Natural killer cell (primary cell): Measurements from ENCODE around the gene PALLD. TPM values are rescaled to one million over a fixed set of nuclear protein-coding genes. Genes with fewer than 3 reads are reported as not detected.

Source experiments
- ATAC-seq, 3 donors: fragments of 150-1000 bp in 2 of 3; fragments of 200-7000 bp in 1 of 3; cut with Tn5 transposase; 1 replicate in 1 of 3; 2 replicates in 2 of 3; pipeline ENCODE4 v1.10.0; 2021; ENCODE audit warnings: mild to moderate bottlenecking in 2 of 3, moderate library complexity in 2 of 3
- DNase-seq, 2 donors: peaks; one replicate each; pipeline versions ENCODE4 v3.0.0 to v3.0.0-alpha.2; 2013 to 2021; ENCODE audit warnings: mixed read lengths in 1 of 2
- H3K27ac ChIP-seq: one replicate; pipeline ENCODE4 v1.5.1; 2013; ENCODE audit warnings: mild to moderate bottlenecking, low read length
- H3K27me3 ChIP-seq: one replicate; pipeline ENCODE4 v1.6.1; 2013; ENCODE audit warnings: low read length; ENCODE audit not compliant: control insufficient read depth, insufficient read depth
- H3K36me3 ChIP-seq: one replicate; pipeline ENCODE4 v1.6.1; 2013; ENCODE audit warnings: low read length; ENCODE audit not compliant: control insufficient read depth, insufficient read depth
- H3K4me1 ChIP-seq: one replicate; pipeline ENCODE4 v1.6.1; 2013; ENCODE audit warnings: low read length; ENCODE audit not compliant: control insufficient read depth, insufficient read depth
- H3K4me3 ChIP-seq: one replicate; pipeline ENCODE4 v1.5.1; 2013; ENCODE audit warnings: low read length
- H3K9me3 ChIP-seq: one replicate; pipeline ENCODE4 v1.6.1; 2013; ENCODE audit warnings: low read length; ENCODE audit not compliant: control insufficient read depth, insufficient read depth
- H3K27ac Mint-ChIP-seq, 2 donors: one replicate each; pipeline ENCODE4 v1.8.0; 2022; ENCODE audit warnings: mild to moderate bottlenecking in 2 of 2, mixed read lengths in 2 of 2, moderate library complexity in 1 of 2
- H3K27me3 Mint-ChIP-seq, 2 donors: one replicate each; pipeline ENCODE4 v1.8.0; 2022; ENCODE audit warnings: low read depth in 2 of 2, mixed read lengths in 2 of 2
- H3K36me3 Mint-ChIP-seq: one replicate; pipeline ENCODE4 v1.8.0; 2022; ENCODE audit warnings: mixed read lengths
- H3K4me1 Mint-ChIP-seq, 2 donors: one replicate each; pipeline ENCODE4 v1.8.0; 2022; ENCODE audit warnings: mixed read lengths in 2 of 2
- H3K4me3 Mint-ChIP-seq: one replicate; pipeline ENCODE4 v1.8.0; 2022; ENCODE audit warnings: mild to moderate bottlenecking, moderate library complexity, mixed read lengths
- H3K9me3 Mint-ChIP-seq, 2 donors: one replicate each; pipeline ENCODE4 v1.8.0; 2022; ENCODE audit warnings: mixed read lengths in 2 of 2
- WGBS: methylation state at CpG from one replicate; pipeline ENCODE4 v1.1.7; 2013; ENCODE audit warnings: missing lambda C conversion rate; ENCODE audit not compliant: insufficient coverage; 5-methylcytosine and 5-hydroxymethylcytosine counted together
- intact Hi-C: fragments of 100-400 bp; cut with micrococcal nuclease; formaldehyde crosslinking; loops from one replicate; pipeline ENCODE4 v1.14.2; 2022
- total RNA-seq, 4 donors: library from RNA; stranded (reverse); fragments of 120-200 nt in 1 of 4; gene quantifications; one replicate each; pipeline versions ENCODE4 v1.2.3 to v1.2.4, GENCODE V29; 2013 to 2022
- TF ChIP-seq, protein P1 (sequence below): fragments of 200-600 bp; IDR thresholded peaks from one replicate; pipeline ENCODE4 v1.8.0; 2022; ENCODE audit warnings: antibody characterized with exemption

Gene PALLD
- total RNA-seq, 3 donors from 2014 or later (not counting 1 experiment from before 2014, with no cell fraction given): 15.1 to 25.4 (median 22.8) TPM

DNA sequence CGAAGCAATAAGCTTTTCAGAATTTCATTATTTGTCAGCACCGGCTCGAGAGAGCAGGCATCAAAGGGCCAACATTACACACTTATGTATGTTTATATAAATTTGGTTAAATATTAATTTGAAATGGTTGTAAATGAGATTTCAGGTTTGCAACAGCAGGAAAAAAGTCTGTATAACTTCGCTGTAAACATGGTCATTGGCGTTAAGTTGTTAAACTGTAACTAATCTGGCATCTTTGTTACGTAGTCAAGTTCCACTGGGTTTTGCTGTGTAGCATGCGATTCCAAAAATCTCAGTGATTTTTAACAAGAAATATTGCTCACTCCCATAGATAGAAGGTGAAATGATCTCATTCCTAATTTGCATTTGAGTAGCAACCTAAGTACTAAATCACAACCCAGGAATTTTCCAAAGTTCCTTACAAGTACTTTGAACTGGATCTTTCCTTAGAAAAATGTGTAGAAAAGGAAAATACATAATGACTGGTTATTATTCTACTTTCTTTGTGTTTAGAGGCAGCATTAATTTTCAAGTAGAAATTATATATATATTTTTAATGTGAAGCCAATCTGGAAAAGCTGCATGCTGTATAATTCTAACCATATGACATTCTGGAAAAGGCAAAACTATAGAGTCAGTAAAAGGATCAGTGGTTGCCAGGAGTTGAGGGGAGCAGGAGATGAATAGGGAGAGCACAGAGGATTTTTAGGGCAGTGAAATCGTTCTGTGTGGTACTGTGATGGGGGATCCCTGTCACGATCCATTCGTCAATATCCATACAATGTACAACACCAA, 291.1 kb downstream of the PALLD start:
- Mint-ChIP-seq H3K9me3 (no peaks in the 10 kb centered on the region), H3K27me3 (peaks cover 8 to 13% of the 10 kb centered on the region in 2 donors), H3K27ac (no peak overlapping the region), H3K4me1 (no peaks in the 10 kb centered on the region), H3K4me3 (no peak overlapping the region), H3K36me3 (no peaks in the 10 kb centered on the region)
- H3K27ac ChIP-seq: no peak overlapping the region
- H3K36me3 ChIP-seq: no peaks in the 10 kb centered on the region
- DNase-seq (no peak), ATAC-seq (no peak)
- H3K4me3 ChIP-seq: no peak overlapping the region
- no peaks in the 10 kb centered on the region for H3K27me3 ChIP-seq
- H3K4me1 ChIP-seq: no peaks in the 10 kb centered on the region
- 86% methylated on average over 5 of the region's 10 CpGs for WGBS
- TF ChIP-seq, protein P1, sequence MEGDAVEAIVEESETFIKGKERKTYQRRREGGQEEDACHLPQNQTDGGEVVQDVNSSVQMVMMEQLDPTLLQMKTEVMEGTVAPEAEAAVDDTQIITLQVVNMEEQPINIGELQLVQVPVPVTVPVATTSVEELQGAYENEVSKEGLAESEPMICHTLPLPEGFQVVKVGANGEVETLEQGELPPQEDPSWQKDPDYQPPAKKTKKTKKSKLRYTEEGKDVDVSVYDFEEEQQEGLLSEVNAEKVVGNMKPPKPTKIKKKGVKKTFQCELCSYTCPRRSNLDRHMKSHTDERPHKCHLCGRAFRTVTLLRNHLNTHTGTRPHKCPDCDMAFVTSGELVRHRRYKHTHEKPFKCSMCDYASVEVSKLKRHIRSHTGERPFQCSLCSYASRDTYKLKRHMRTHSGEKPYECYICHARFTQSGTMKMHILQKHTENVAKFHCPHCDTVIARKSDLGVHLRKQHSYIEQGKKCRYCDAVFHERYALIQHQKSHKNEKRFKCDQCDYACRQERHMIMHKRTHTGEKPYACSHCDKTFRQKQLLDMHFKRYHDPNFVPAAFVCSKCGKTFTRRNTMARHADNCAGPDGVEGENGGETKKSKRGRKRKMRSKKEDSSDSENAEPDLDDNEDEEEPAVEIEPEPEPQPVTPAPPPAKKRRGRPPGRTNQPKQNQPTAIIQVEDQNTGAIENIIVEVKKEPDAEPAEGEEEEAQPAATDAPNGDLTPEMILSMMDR: no peak
- intact Hi-C loops: no loop called here
- no peaks in the 10 kb centered on the region for H3K9me3 ChIP-seq

DNA sequence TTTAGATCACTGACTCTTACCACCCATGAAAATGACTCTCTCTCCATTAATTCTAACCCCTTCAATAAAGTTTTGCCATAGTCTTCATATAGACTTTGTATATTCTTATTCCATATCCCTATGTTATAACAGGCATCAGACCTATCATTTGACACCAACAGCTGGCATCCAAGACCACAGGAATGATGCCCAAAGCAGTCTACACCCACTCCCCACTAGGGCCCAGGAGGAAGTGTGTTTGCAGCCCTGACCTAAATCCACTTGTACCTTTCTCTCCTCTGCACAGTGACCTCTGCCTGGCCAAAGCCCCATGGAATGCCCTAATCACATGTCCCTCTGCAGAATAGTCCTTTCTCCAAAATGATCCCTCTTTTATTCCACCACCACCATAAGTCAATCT, 294.0 kb downstream of the PALLD start:
- peaks cover 0 to 4% of the 10 kb centered on the region in 2 donors for H3K27me3 Mint-ChIP-seq
- Histone ChIP-seq H3K27ac (no peak overlapping the region), H3K4me3 (no peak overlapping the region), H3K36me3 (no peaks in the 10 kb centered on the region), H3K27me3 (no peaks in the 10 kb centered on the region), H3K9me3 (no peaks in the 10 kb centered on the region), H3K4me1 (no peaks in the 10 kb centered on the region)
- intact Hi-C loops: no loop called here
- H3K9me3 Mint-ChIP-seq: no peaks in the 10 kb centered on the region
- H3K36me3 Mint-ChIP-seq: no peaks in the 10 kb centered on the region
- no peaks in the 10 kb centered on the region for H3K4me1 Mint-ChIP-seq
- no peak overlapping the region for H3K27ac Mint-ChIP-seq
- TF ChIP-seq, protein P1: no peak
- H3K4me3 Mint-ChIP-seq: no peak overlapping the region
- ATAC-seq: no peak
- no peak for DNase-seq

DNA sequence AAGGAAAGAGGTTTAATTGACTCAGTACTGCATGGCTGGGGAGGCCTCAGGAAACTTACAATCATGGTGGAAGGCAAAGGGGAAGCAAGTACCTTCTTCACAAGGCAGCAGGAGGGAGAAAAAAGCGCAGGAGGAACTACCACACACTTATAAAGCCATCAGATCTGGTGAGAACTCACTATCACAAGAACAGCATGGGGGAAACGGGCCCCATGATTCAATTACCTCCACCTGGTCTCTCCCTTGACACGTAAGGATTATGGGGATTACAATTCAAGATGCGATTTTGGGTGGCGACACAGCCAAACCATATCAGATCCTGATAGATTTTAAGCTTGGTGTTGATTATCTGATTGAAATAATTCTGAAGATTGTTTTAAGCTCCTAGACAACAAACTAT, 294.5 kb downstream of the PALLD start:
- DNase-seq (no peak), ATAC-seq (no peak)
- Mint-ChIP-seq H3K36me3 (no peaks in the 10 kb centered on the region), H3K27me3 (peaks cover 0 to 4% of the 10 kb centered on the region in 2 donors), H3K9me3 (no peaks in the 10 kb centered on the region), H3K4me1 (no peaks in the 10 kb centered on the region), H3K4me3 (no peak overlapping the region), H3K27ac (no peak overlapping the region)
- Histone ChIP-seq H3K27me3 (no peaks in the 10 kb centered on the region), H3K4me1 (no peaks in the 10 kb centered on the region), H3K4me3 (no peak overlapping the region), H3K9me3 (no peaks in the 10 kb centered on the region), H3K27ac (no peak overlapping the region), H3K36me3 (no peaks in the 10 kb centered on the region)
- TF ChIP-seq, protein P1: no peak
- intact Hi-C loops: no loop called here
- 100% methylated on average over 3 of the region's 5 CpGs for WGBS

DNA sequence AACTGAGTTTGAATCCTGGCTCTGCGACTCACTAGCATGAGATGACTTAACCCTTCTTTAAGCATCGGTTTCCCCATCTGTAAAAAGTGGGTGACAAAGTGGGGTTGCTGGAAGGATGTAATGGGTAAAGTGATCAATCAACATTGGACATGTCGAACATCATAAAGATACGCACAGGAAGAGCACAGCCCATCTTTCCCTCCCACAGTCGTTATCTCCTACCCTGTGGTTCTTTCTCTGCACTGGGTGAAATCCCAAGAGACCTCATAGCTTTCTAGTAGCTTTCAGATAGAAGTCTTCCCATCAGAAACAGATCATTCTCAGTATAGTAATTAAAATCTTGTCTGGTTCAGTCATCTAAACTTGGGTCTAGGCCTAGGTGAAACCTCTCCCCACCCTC, 296.7 kb downstream of the PALLD start:
- H3K4me1 ChIP-seq: no peaks in the 10 kb centered on the region

More for the DNA sequence above, 296.7 kb downstream of the PALLD start:
- no peaks in the 10 kb centered on the region for H3K36me3 Mint-ChIP-seq
- intact Hi-C loops: no loop called here
- no peak for DNase-seq
- Histone ChIP-seq H3K27ac (no peak overlapping the region), H3K36me3 (no peaks in the 10 kb centered on the region), H3K9me3 (no peaks in the 10 kb centered on the region), H3K27me3 (no peaks in the 10 kb centered on the region), H3K4me3 (no peak overlapping the region)
- no peaks in the 10 kb centered on the region for H3K9me3 Mint-ChIP-seq
- TF ChIP-seq, protein P1: no peak
- H3K27ac Mint-ChIP-seq: no peak overlapping the region
- peaks cover 0 to 4% of the 10 kb centered on the region in 2 donors for H3K27me3 Mint-ChIP-seq
- no peaks in the 10 kb centered on the region for H3K4me1 Mint-ChIP-seq
- no peak for ATAC-seq
- no peak overlapping the region for H3K4me3 Mint-ChIP-seq
- WGBS: 89% methylated on average over 5 of the region's 5 CpGs
